Left ventricle myocardium inferior (tissue), 1 donor: Measurements from ENCODE around the gene IL24. TPM values are rescaled to one million over a fixed set of nuclear protein-coding genes. Genes with fewer than 3 reads are reported as not detected.

Experiments used
- DNase-seq: peaks from one replicate; pipeline ENCODE4 v3.0.0-alpha.2; 2020
- H3K27ac ChIP-seq: fragments of 200-600 bp; replicated peaks from 2 replicates; pipeline ENCODE4 v1.8.0; 2021
- H3K27me3 ChIP-seq: fragments of 200-600 bp; 2 replicates; pipeline ENCODE4 v1.8.0; 2021; ENCODE audit warnings: low read depth
- H3K36me3 ChIP-seq: fragments of 200-600 bp; 2 replicates; pipeline ENCODE4 v1.8.0; 2021
- H3K4me1 ChIP-seq: fragments of 200-600 bp; 2 replicates; pipeline ENCODE4 v1.8.0; 2021
- H3K4me3 ChIP-seq: fragments of 200-600 bp; 2 replicates; pipeline ENCODE4 v1.8.0; 2021; ENCODE audit warnings: mild to moderate bottlenecking, moderate library complexity
- H3K9me3 ChIP-seq: fragments of 200-600 bp; replicated peaks from 2 replicates; pipeline ENCODE4 v1.8.0; 2021
- CTCF ChIP-seq: fragments of 200-600 bp; IDR thresholded peaks from 2 replicates; pipeline ENCODE4 v1.8.0; 2021; ENCODE audit warnings: antibody characterized with exemption, mild to moderate bottlenecking, borderline replicate concordance
- intact Hi-C: fragments of 100-400 bp; cut with micrococcal nuclease; formaldehyde crosslinking; loops from one replicate; pipeline ENCODE4 v1.11.0; 2022
- total RNA-seq: library from RNA; stranded (reverse); fragmentation: NEBNext Ultra II Directional; extraction: Animal tissue kit (Norgen Biotek cat#: 25700); gene quantifications from one replicate; pipeline ENCODE4 v1.2.1, GENCODE V29; 2021
- donor health status: DM: no; HTN: yes; CAD: no; lungs with severe emphysema.

IL24 gene
- total RNA-seq, 1 donor from 2014 or later: not detected

- no peak for DNase-seq
- Histone ChIP-seq H3K36me3 (no peaks in the 10 kb centered on the region), H3K4me1 (no peaks in the 10 kb centered on the region), H3K4me3 (no peak overlapping the region), H3K27ac (no peak overlapping the region), H3K27me3 (peaks cover 31% of the 10 kb centered on the region), H3K9me3 (no peaks in the 10 kb centered on the region)
- intact Hi-C loops: no loop called here
- TF ChIP-seq CTCF: no peak
Observed at GRCh38 chr1:206863266-206863665, 34.0 kb upstream of the IL24 start.

DNA sequence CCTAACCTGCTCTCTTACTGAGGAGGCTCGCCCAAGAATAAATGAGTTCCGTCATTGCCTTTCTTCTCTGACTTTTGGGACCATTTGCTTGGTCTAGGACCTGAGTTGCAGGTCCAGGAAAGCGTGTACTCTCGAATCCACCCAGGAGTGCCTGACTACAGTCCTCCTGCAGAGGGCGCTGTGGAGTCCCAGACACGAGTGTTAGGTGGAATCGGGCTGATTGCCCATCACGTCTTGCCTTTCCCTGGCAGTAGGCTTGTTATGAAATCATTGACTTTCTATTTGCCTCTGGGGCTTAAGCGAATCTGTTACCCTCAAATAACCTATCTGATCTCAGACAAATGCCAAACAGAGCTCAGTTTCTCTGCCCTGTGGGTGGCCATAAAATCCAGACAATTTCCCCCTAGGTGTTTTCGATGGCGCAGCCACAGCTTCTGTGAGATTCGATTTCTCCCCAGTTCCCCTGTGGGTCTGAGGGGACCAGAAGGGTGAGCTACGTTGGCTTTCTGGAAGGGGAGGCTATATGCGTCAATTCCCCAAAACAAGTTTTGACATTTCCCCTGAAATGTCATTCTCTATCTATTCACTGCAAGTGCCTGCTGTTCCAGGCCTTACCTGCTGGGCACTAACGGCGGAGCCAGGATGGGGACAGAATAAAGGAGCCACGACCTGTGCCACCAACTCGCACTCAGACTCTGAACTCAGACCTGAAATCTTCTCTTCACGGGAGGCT is 32.1 kb upstream of the IL24 start, which contains the start of gene IL20:
Gene IL20 (plus strand): TSS at position 685 of the 733 bp plus-strand sequence. CDS start 230 bp downstream, outside the sequence.
- Histone ChIP-seq H3K4me3 (no peak within 1 kb of the TSS), H3K36me3 (no peaks in the 10 kb centered on the region), H3K4me1 (no peaks in the 10 kb centered on the region), H3K27ac (no peak within 1 kb of the TSS), H3K9me3 (no peaks in the 10 kb centered on the region), H3K27me3 (peaks cover 15% of the 10 kb centered on the region)
- TF ChIP-seq CTCF: peak; percentile 77
- DNase-seq: peak; percentile 68
- intact Hi-C loops: no loop called here

GRCh38 chr1:206866062-206866461 is 31.2 kb upstream of the IL24 start:
- intact Hi-C loops: no loop called here
- Histone ChIP-seq H3K36me3 (no peaks in the 10 kb centered on the region), H3K27ac (no peak overlapping the region), H3K4me3 (no peak overlapping the region), H3K9me3 (no peaks in the 10 kb centered on the region), H3K4me1 (no peaks in the 10 kb centered on the region), H3K27me3 (peaks cover 7% of the 10 kb centered on the region)
- DNase-seq: no peak
- no peak for TF ChIP-seq CTCF

DNA sequence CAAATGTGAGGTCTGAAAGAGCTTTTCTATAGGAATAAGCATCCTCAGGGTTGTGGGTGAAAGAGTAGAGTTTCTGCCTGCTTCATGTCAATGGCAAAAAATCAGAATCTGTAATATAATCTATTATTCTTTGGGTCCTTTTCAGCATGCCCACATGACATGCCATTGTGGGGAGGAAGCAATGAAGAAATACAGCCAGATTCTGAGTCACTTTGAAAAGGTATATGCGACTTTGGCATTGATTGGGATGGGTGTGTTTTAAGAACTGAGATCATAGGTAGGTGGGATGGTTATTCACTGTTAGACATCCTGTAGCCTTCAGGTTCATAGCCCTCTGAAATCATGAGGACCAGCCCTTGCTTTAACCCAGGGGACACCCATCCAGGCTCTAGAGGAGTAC is 30.0 kb upstream of the IL24 start:
- H3K4me3 ChIP-seq: no peak overlapping the region
- H3K27me3 ChIP-seq: peaks cover 5% of the 10 kb centered on the region
- DNase-seq: no peak
- no peak overlapping the region for H3K27ac ChIP-seq
- TF ChIP-seq CTCF: no peak
- peaks cover 1% of the 10 kb centered on the region for H3K4me1 ChIP-seq
- H3K9me3 ChIP-seq: no peaks in the 10 kb centered on the region
- no peaks in the 10 kb centered on the region for H3K36me3 ChIP-seq
- intact Hi-C loops: no loop called here

GRCh38 chr1:206867716-206868115 is 29.5 kb upstream of the IL24 start:
- no peaks in the 10 kb centered on the region for H3K36me3 ChIP-seq
- TF ChIP-seq CTCF: no peak
- H3K4me3 ChIP-seq: no peak overlapping the region
- peaks cover 5% of the 10 kb centered on the region for H3K27me3 ChIP-seq
- H3K27ac ChIP-seq: no peak overlapping the region
- H3K9me3 ChIP-seq: no peaks in the 10 kb centered on the region
- no peak for DNase-seq
- intact Hi-C loops: no loop called here
- peaks cover 6% of the 10 kb centered on the region for H3K4me1 ChIP-seq
